ENCODE data around the gene GALNT2.

DNA sequence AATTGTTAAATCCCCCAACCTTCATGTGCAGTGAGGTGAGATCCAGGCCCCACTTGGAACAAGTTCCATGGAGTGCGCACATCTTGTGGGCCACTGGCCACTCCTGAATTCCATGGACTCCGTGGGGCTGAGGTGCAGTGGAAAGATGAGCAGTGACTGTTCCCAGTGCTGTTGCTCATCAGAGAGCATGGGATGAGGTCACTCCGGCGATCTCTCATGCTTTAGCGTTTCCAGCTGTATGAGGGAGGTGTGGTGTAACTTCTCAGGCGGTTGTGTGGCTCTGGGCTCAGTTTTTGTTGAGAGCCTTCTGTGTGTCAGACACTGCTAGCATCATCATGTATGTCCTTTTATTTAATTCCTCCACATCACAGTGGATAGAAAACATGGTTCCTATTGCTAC lies 96.2 kb downstream of the GALNT2 start:
- TF ChIP-seq, protein P1, sequence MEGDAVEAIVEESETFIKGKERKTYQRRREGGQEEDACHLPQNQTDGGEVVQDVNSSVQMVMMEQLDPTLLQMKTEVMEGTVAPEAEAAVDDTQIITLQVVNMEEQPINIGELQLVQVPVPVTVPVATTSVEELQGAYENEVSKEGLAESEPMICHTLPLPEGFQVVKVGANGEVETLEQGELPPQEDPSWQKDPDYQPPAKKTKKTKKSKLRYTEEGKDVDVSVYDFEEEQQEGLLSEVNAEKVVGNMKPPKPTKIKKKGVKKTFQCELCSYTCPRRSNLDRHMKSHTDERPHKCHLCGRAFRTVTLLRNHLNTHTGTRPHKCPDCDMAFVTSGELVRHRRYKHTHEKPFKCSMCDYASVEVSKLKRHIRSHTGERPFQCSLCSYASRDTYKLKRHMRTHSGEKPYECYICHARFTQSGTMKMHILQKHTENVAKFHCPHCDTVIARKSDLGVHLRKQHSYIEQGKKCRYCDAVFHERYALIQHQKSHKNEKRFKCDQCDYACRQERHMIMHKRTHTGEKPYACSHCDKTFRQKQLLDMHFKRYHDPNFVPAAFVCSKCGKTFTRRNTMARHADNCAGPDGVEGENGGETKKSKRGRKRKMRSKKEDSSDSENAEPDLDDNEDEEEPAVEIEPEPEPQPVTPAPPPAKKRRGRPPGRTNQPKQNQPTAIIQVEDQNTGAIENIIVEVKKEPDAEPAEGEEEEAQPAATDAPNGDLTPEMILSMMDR (IDR thresholded peaks at IDR 0.05; ENCODE audit: poor library complexity), result no peak
- no peak for TF ChIP-seq EZH2 (IDR thresholded peaks at IDR 0.05; ENCODE audit: borderline replicate concordance)
